ENCODE results near the gene VTA1. TPM values are rescaled to one million over a fixed set of nuclear protein-coding genes. Genes with fewer than 3 reads are reported as not detected.

VTA1 gene
- total RNA-seq, 1 donor from 2014 or later, result 37.1 TPM

- Histone ChIP-seq H3K36me3 (ENCODE audit: control insufficient read depth, insufficient read depth, low read length) (peaks cover 2% of the 10 kb centered on the region), H3K4me3 (ENCODE audit: low read depth, low read length) (no peak overlapping the region), H3K27me3 (ENCODE audit: control insufficient read depth, insufficient read depth, low read length) (no peaks in the 10 kb centered on the region)
- TF ChIP-seq CTCF (IDR thresholded peaks at IDR 0.05; ENCODE audit: insufficient read depth, low read length, severe bottlenecking), result no peak
- FAIRE-seq (no peak), DNase-seq (ENCODE audit: low read depth) (no peak)
These were observed 26.9 kb downstream of the VTA1 start for GRCh38 chr6:142173980-142174379.

GRCh38 chr6:142174703-142175102, 27.6 kb downstream of the VTA1 start:
- Histone ChIP-seq H3K4me3 (ENCODE audit: low read depth, low read length) (no peak overlapping the region), H3K36me3 (ENCODE audit: control insufficient read depth, insufficient read depth, low read length) (peaks cover 2% of the 10 kb centered on the region), H3K27me3 (ENCODE audit: control insufficient read depth, insufficient read depth, low read length) (no peaks in the 10 kb centered on the region)
- no peak for FAIRE-seq
- TF ChIP-seq CTCF (IDR thresholded peaks at IDR 0.05; ENCODE audit: insufficient read depth, low read length, severe bottlenecking), result no peak
- DNase-seq (ENCODE audit: low read depth), result no peak

- FAIRE-seq (no peak), DNase-seq (ENCODE audit: low read depth) (no peak)
- no peak for TF ChIP-seq CTCF (IDR thresholded peaks at IDR 0.05; ENCODE audit: insufficient read depth, low read length, severe bottlenecking)
- H3K36me3 ChIP-seq (ENCODE audit: control insufficient read depth, insufficient read depth, low read length), result peaks cover 2% of the 10 kb centered on the region
- no peaks in the 10 kb centered on the region for H3K27me3 ChIP-seq (ENCODE audit: control insufficient read depth, insufficient read depth, low read length)
- H3K4me3 ChIP-seq (ENCODE audit: low read depth, low read length), result no peak overlapping the region
These were observed 31.1 kb downstream of the VTA1 start for GRCh38 chr6:142178129-142178528.

GRCh38 chr6:142182004-142182403, 34.9 kb downstream of the VTA1 start:
- H3K36me3 ChIP-seq (ENCODE audit: control insufficient read depth, insufficient read depth, low read length), result no peaks in the 10 kb centered on the region
- no peak for FAIRE-seq

GRCh38 chr6:142183351-142183750, 36.3 kb downstream of the VTA1 start:
- Histone ChIP-seq H3K36me3 (ENCODE audit: control insufficient read depth, insufficient read depth, low read length) (no peaks in the 10 kb centered on the region), H3K27me3 (ENCODE audit: control insufficient read depth, insufficient read depth, low read length) (no peaks in the 10 kb centered on the region), H3K4me3 (ENCODE audit: low read depth, low read length) (no peak overlapping the region)
- DNase-seq (ENCODE audit: low read depth), result no peak
- FAIRE-seq, result no peak
- no peak for TF ChIP-seq CTCF (IDR thresholded peaks at IDR 0.05; ENCODE audit: insufficient read depth, low read length, severe bottlenecking)

More at GRCh38 chr6:142182004-142182403, 34.9 kb downstream of the VTA1 start:
- DNase-seq (ENCODE audit: low read depth), result no peak
- H3K4me3 ChIP-seq (ENCODE audit: low read depth, low read length), result no peak overlapping the region
- no peak for TF ChIP-seq CTCF (IDR thresholded peaks at IDR 0.05; ENCODE audit: insufficient read depth, low read length, severe bottlenecking)
- H3K27me3 ChIP-seq (ENCODE audit: control insufficient read depth, insufficient read depth, low read length), result no peaks in the 10 kb centered on the region

- Histone ChIP-seq H3K27me3 (ENCODE audit: control insufficient read depth, insufficient read depth, low read length) (no peaks in the 10 kb centered on the region), H3K4me3 (ENCODE audit: low read depth, low read length) (no peak overlapping the region), H3K36me3 (ENCODE audit: control insufficient read depth, insufficient read depth, low read length) (no peaks in the 10 kb centered on the region)
- FAIRE-seq (no peak), DNase-seq (ENCODE audit: low read depth) (peak; percentile 65)
- no peak for TF ChIP-seq CTCF (IDR thresholded peaks at IDR 0.05; ENCODE audit: insufficient read depth, low read length, severe bottlenecking)
These were observed 37.2 kb downstream of the VTA1 start for GRCh38 chr6:142184307-142184706.

Data from bronchial epithelial cell (primary cell).